Colonic mucosa (tissue), 4 donors: ENCODE results near the gene KIFAP3. TPM values are rescaled to one million over a fixed set of nuclear protein-coding genes. Genes with fewer than 3 reads are reported as not detected.
"Not testable (repeated sequence)": the region's sequence is repeated elsewhere in the genome, so short reads cannot be mapped to it uniquely, and the experiment has no call there.

ENCODE experiments used
- DNase-seq: peaks from one replicate; pipeline ENCODE4 v3.0.0-alpha.2; 2020
- H3K27ac ChIP-seq: fragments of 200-600 bp; one replicate; pipeline ENCODE4 v1.8.0; 2021
- H3K27me3 ChIP-seq: fragments of 200-600 bp; one replicate; pipeline ENCODE4 v1.8.0; 2021
- H3K36me3 ChIP-seq: fragments of 200-600 bp; one replicate; pipeline ENCODE4 v1.8.0; 2021
- H3K4me1 ChIP-seq: fragments of 200-600 bp; one replicate; pipeline ENCODE4 v1.8.0; 2021; ENCODE audit warnings: mild to moderate bottlenecking
- H3K4me3 ChIP-seq: fragments of 200-600 bp; one replicate; pipeline ENCODE4 v1.8.0; 2021
- H3K9ac ChIP-seq, 2 donors: one replicate each; pipeline ENCODE4 v1.7.0; 2013; ENCODE audit warnings: control low read depth in 2 of 2, low read depth in 2 of 2, low read length in 2 of 2
- H3K9me3 ChIP-seq: fragments of 200-600 bp; one replicate; pipeline ENCODE4 v1.8.0; 2021
- CTCF ChIP-seq: fragments of 200-600 bp; IDR thresholded peaks from one replicate; pipeline ENCODE4 v1.8.0; 2022; ENCODE audit warnings: antibody characterized with exemption, mild to moderate bottlenecking
- intact Hi-C: fragments of 100-400 bp; cut with DNase I; formaldehyde crosslinking; loops from one replicate; pipeline ENCODE4 v1.14.1; 2022
- total RNA-seq, 2 donors: library from RNA; stranded (reverse); fragmentation: NEBNext Ultra II Directional in 1 of 2; extraction: Animal tissue kit (Norgen Biotek cat#: 25700) in 1 of 2; gene quantifications; one replicate each; pipeline ENCODE4 v1.2.1, GENCODE V29; 2021
- donor health status: healthy.
- donor health status: DM: no; HTN: no; CAD: no.
- donor health status: DM: no; HTN: no; CAD: no.

The KIFAP3 gene
- total RNA-seq, 2 donors from 2014 or later: 18.3 to 27.6 TPM

GRCh38 chr1:170071378-170071777 lies 3.1 kb downstream of the KIFAP3 start:
- TF ChIP-seq CTCF: no peak
- H3K27me3 ChIP-seq: no peaks in the 10 kb centered on the region
- no peak overlapping the region for H3K27ac ChIP-seq
- intact Hi-C loops: loop anchor here (10.0 kb wide), 1 partner anchor 137 kb away; no protein-coding TSS in a partner anchor
- no peak for DNase-seq
- no peaks in the 10 kb centered on the region for H3K4me1 ChIP-seq
- no peak overlapping the region for H3K4me3 ChIP-seq
- no peaks in the 10 kb centered on the region for H3K36me3 ChIP-seq
- H3K9me3 ChIP-seq: no peaks in the 10 kb centered on the region
- H3K9ac ChIP-seq: no peak overlapping the region

GRCh38 chr1:170068923-170069322 lies 5.6 kb downstream of the KIFAP3 start:
- intact Hi-C loops: no loop called here
- H3K27ac ChIP-seq: no peak overlapping the region
- no peak for DNase-seq
- no peaks in the 10 kb centered on the region for H3K9me3 ChIP-seq
- H3K9ac ChIP-seq: no peak overlapping the region
- H3K36me3 ChIP-seq: no peaks in the 10 kb centered on the region
- no peaks in the 10 kb centered on the region for H3K27me3 ChIP-seq
- no peaks in the 10 kb centered on the region for H3K4me1 ChIP-seq
- H3K4me3 ChIP-seq: no peak overlapping the region
- TF ChIP-seq CTCF: no peak

GRCh38 chr1:170067253-170067819 lies 7.2 kb downstream of the KIFAP3 start:
- no peak overlapping the region for H3K4me3 ChIP-seq
- intact Hi-C loops: no loop called here
- peak; percentile 22 for DNase-seq
- H3K27me3 ChIP-seq: no peaks in the 10 kb centered on the region
- no peak overlapping the region for H3K27ac ChIP-seq
- H3K9me3 ChIP-seq: no peaks in the 10 kb centered on the region
- no peak overlapping the region for H3K9ac ChIP-seq
- no peak for TF ChIP-seq CTCF
- H3K4me1 ChIP-seq: no peaks in the 10 kb centered on the region
- H3K36me3 ChIP-seq: no peaks in the 10 kb centered on the region

GRCh38 chr1:170064821-170065220 lies 9.7 kb downstream of the KIFAP3 start:
- DNase-seq: no peak
- H3K4me3 ChIP-seq: no peak overlapping the region
- H3K9ac ChIP-seq: no peak overlapping the region
- H3K27me3 ChIP-seq: no peaks in the 10 kb centered on the region
- H3K9me3 ChIP-seq: no peaks in the 10 kb centered on the region
- H3K27ac ChIP-seq: no peak overlapping the region
- H3K4me1 ChIP-seq: no peaks in the 10 kb centered on the region
- intact Hi-C loops: no loop called here
- H3K36me3 ChIP-seq: no peaks in the 10 kb centered on the region
- TF ChIP-seq CTCF: no peak

- H3K4me1 ChIP-seq: no peaks in the 10 kb centered on the region
- no peak for TF ChIP-seq CTCF
- intact Hi-C loops: no loop called here
- no peak overlapping the region for H3K9ac ChIP-seq
- no peak overlapping the region for H3K27ac ChIP-seq
- no peaks in the 10 kb centered on the region for H3K36me3 ChIP-seq
- no peak for DNase-seq
- H3K27me3 ChIP-seq: no peaks in the 10 kb centered on the region
- no peak overlapping the region for H3K4me3 ChIP-seq
- no peaks in the 10 kb centered on the region for H3K9me3 ChIP-seq
Measured at GRCh38 chr1:170063109-170063826, 11.2 kb downstream of the KIFAP3 start.

- H3K36me3 ChIP-seq, H3K27me3 ChIP-seq, H3K9me3 ChIP-seq, H3K4me1 ChIP-seq, H3K27ac ChIP-seq, DNase-seq, H3K9ac ChIP-seq, intact Hi-C loops, H3K4me3 ChIP-seq: not testable (repeated sequence)
Measured at GRCh38 chr1:170061676-170062075, 12.8 kb downstream of the KIFAP3 start.

GRCh38 chr1:170060015-170060520 lies 14.4 kb downstream of the KIFAP3 start:
- H3K36me3 ChIP-seq, intact Hi-C loops, H3K4me1 ChIP-seq, H3K9me3 ChIP-seq, H3K27ac ChIP-seq, H3K9ac ChIP-seq, H3K27me3 ChIP-seq, H3K4me3 ChIP-seq, DNase-seq: not testable (repeated sequence)
